ENCODE measurements around the gene TMEM94. TPM values are rescaled to one million over a fixed set of nuclear protein-coding genes. Genes with fewer than 3 reads are reported as not detected.

The TMEM94 gene
- total and polyA plus RNA-seq, 2 of the 13 experiments (the other 11 are each of a cell fraction or from before 2014, with no cell fraction given): 32.6 to 134 TPM

DNA sequence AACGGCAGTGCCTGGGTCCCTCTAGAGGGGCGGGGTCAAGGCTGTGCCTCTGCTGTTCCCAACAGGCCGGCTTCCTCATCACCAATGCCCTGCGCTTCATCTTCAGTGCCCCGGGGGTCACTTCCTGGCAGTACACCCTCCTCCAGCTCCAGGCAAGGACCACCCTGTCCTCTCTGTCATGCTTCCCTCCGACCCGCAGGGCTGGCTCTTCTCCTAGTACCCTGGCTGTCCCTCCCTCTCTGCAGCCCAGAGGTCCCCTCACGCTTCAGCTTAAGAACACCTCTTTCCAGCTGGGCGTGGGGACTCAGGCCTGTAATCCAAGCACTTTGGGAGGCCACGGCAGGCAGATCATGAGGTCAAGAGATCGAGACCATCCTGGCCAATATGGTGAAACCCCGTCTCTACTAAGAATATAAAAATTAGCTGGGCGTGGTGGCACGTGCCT, 33.1 kb downstream of the TMEM94 start:
- WGBS (ENCODE audit: low lambda C conversion rate): 96% methylated on average over 14 of the region's 14 CpGs
- Histone ChIP-seq H3K9me3 (ENCODE audit: low read length) (no peaks in the 10 kb centered on the region), H3K79me2 (ENCODE audit: insufficient read depth, low read length) (no peaks in the 10 kb centered on the region), H3K36me3 (replicated peaks in 1 of 2; ENCODE audit: control insufficient read depth in 1 of 2, insufficient read depth in 2 of 2, low read length in 2 of 2) (peaks cover 41 to 51% of the 10 kb centered on the region in 2 experiments), H3K27me3 (ENCODE audit: control insufficient read depth in 1 of 2, insufficient read depth in 2 of 2, low read length in 2 of 2) (no peaks in the 10 kb centered on the region), H3K4me2 (ENCODE audit: low read depth, low read length) (no peak overlapping the region), H4K20me1 (ENCODE audit: insufficient read depth, low read length) (peaks cover 3% of the 10 kb centered on the region; the same call in 1 of the 2 replicates), H3K4me3 (replicated peaks in 1 of 3; ENCODE audit: insufficient read depth in 1 of 3, low read depth in 2 of 3, low read length in 3 of 3) (no peak overlapping the region), H3K9ac (ENCODE audit: insufficient read depth, low read depth, low read length) (no peak overlapping the region), H3K27ac (ENCODE audit: extremely low read length, insufficient read depth, low read length) (no peak overlapping the region), H2AFZ (ENCODE audit: low read length) (no peak overlapping the region), H3K4me1 (ENCODE audit: insufficient read depth, low read length) (no peaks in the 10 kb centered on the region)
- FAIRE-seq (no peak), ATAC-seq (no peak), DNase-seq (ENCODE audit: low spot score) (no peak)
- TF ChIP-seq ZSCAN21 (CRISPR knock-in tag; IDR thresholded peaks at IDR 0.05; ENCODE audit: borderline replicate concordance) (no peak), ZNF143 (CRISPR knock-in tag; IDR thresholded peaks at IDR 0.05) (no peak), KDM3A (CRISPR knock-in tag; IDR thresholded peaks at IDR 0.05; ENCODE audit: low read depth) (no peak), FOXP1 (IDR thresholded peaks at IDR 0.05) (no peak), FOXP1 (CRISPR knock-in tag; IDR thresholded peaks at IDR 0.05) (no peak), ZNF30 (CRISPR knock-in tag; IDR thresholded peaks at IDR 0.05) (no peak), MTF1 (CRISPR knock-in tag; IDR thresholded peaks at IDR 0.05) (no peak)
- TF ChIP-seq, protein P1, sequence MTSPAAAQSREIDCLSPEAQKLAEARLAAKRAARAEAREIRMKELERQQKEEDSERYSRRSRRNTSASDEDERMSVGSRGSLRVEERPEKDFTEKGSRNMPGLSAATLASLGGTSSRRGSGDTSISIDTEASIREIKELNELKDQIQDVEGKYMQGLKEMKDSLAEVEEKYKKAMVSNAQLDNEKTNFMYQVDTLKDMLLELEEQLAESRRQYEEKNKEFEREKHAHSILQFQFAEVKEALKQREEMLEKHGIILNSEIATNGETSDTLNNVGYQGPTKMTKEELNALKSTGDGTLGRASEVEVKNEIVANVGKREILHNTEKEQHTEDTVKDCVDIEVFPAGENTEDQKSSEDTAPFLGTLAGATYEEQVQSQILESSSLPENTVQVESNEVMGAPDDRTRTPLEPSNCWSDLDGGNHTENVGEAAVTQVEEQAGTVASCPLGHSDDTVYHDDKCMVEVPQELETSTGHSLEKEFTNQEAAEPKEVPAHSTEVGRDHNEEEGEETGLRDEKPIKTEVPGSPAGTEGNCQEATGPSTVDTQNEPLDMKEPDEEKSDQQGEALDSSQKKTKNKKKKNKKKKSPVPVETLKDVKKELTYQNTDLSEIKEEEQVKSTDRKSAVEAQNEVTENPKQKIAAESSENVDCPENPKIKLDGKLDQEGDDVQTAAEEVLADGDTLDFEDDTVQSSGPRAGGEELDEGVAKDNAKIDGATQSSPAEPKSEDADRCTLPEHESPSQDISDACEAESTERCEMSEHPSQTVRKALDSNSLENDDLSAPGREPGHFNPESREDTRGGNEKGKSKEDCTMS (CRISPR knock-in tag; conservative IDR thresholded peaks at IDR 0.05): no peak
- TF ChIP-seq, protein P2, sequence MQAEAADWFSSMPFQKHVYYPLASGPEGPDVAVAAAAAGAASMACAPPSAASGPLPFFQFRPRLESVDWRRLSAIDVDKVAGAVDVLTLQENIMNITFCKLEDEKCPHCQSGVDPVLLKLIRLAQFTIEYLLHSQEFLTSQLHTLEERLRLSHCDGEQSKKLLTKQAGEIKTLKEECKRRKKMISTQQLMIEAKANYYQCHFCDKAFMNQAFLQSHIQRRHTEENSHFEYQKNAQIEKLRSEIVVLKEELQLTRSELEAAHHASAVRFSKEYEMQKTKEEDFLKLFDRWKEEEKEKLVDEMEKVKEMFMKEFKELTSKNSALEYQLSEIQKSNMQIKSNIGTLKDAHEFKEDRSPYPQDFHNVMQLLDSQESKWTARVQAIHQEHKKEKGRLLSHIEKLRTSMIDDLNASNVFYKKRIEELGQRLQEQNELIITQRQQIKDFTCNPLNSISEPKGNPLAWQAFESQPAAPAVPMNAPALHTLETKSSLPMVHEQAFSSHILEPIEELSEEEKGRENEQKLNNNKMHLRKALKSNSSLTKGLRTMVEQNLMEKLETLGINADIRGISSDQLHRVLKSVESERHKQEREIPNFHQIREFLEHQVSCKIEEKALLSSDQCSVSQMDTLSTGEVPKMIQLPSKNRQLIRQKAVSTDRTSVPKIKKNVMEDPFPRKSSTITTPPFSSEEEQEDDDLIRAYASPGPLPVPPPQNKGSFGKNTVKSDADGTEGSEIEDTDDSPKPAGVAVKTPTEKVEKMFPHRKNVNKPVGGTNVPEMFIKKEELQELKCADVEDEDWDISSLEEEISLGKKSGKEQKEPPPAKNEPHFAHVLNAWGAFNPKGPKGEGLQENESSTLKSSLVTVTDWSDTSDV (CRISPR knock-in tag; IDR thresholded peaks at IDR 0.05): peak; percentile 36; the same call in 1 of the 2 replicates
- TF ChIP-seq, protein P3, sequence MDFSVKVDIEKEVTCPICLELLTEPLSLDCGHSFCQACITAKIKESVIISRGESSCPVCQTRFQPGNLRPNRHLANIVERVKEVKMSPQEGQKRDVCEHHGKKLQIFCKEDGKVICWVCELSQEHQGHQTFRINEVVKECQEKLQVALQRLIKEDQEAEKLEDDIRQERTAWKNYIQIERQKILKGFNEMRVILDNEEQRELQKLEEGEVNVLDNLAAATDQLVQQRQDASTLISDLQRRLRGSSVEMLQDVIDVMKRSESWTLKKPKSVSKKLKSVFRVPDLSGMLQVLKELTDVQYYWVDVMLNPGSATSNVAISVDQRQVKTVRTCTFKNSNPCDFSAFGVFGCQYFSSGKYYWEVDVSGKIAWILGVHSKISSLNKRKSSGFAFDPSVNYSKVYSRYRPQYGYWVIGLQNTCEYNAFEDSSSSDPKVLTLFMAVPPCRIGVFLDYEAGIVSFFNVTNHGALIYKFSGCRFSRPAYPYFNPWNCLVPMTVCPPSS (IDR thresholded peaks at IDR 0.05): no peak
- no TSS peak for BruUV-seq (replicated peaks)
- POLR2A ChIA-PET: no interaction called here
- in situ Hi-C loops (cut with HindIII; ENCODE audit: extremely low pct_ligation_motif_present, low pct_unique_long_range_greater_than_20kb): loop anchor here (5.0 kb wide), 1 partner anchor 57 kb away; no protein-coding TSS in a partner anchor
- intact Hi-C loops (cut with micrococcal nuclease; ENCODE audit: unreplicated experiment): loop anchor here (5.0 kb wide), 1 partner anchor 62 kb away; no protein-coding TSS in a partner anchor
- CTCF ChIA-PET (ENCODE audit: low intra/inter-chr PET ratio, low total read pairs): no interaction called here

All from HepG2 (cell line).